HEK293T (cell line): ENCODE data around the gene CFAP61.

ENCODE experiments used
- ARNT ChIP-seq: fragments of 450-650 bp; IDR thresholded peaks from 2 replicates; pipeline ENCODE4 v1.6.1; 2017; ENCODE audit warnings: mild to moderate bottlenecking
- BHLHE40 ChIP-seq: fragments of 450-650 bp; IDR thresholded peaks from 2 replicates; pipeline ENCODE4 v1.6.1; 2016; ENCODE audit warnings: mild to moderate bottlenecking, moderate library complexity, borderline replicate concordance
- ELF4 ChIP-seq: fragments of 450-650 bp; IDR thresholded peaks from 2 replicates; pipeline ENCODE4 v1.6.1; 2017; ENCODE audit warnings: antibody characterized with exemption
- FOXA1 ChIP-seq: fragments of 450-650 bp; IDR thresholded peaks from 2 replicates; pipeline ENCODE4 v1.6.1; 2016; ENCODE audit warnings: mild to moderate bottlenecking
- FOXK2 ChIP-seq: fragments of 450-650 bp; IDR thresholded peaks from 2 replicates; pipeline ENCODE4 v1.6.1; 2016; ENCODE audit warnings: mild to moderate bottlenecking
- FOXM1 ChIP-seq: fragments of 450-650 bp; IDR thresholded peaks from 2 replicates; pipeline ENCODE4 v1.6.1; 2017; ENCODE audit warnings: mild to moderate bottlenecking, borderline replicate concordance
- HDGF ChIP-seq: fragments of 450-650 bp; IDR thresholded peaks from 2 replicates; pipeline ENCODE4 v1.6.1; 2017; ENCODE audit warnings: antibody characterized with exemption, borderline replicate concordance
- LEF1 ChIP-seq: fragments of 450-650 bp; IDR thresholded peaks from 2 replicates; pipeline ENCODE4 v1.6.1; 2017; ENCODE audit warnings: mild to moderate bottlenecking, borderline replicate concordance
- NFRKB ChIP-seq: fragments of 450-650 bp; IDR thresholded peaks from 2 replicates; pipeline ENCODE4 v1.6.1; 2016; ENCODE audit warnings: mild to moderate bottlenecking, moderate library complexity
- PKNOX1 ChIP-seq: fragments of 450-650 bp; IDR thresholded peaks from 2 replicates; pipeline ENCODE4 v1.6.1; 2016
- SP1 ChIP-seq: fragments of 450-650 bp; IDR thresholded peaks from 2 replicates; pipeline ENCODE4 v1.6.1; 2017
- SUZ12 ChIP-seq: fragments of 450-650 bp; IDR thresholded peaks from 2 replicates; pipeline ENCODE4 v1.6.1; 2016; ENCODE audit warnings: mild to moderate bottlenecking
- TARDBP ChIP-seq: fragments of 450-650 bp; IDR thresholded peaks from 2 replicates; pipeline ENCODE4 v1.6.1; 2016
- ZNF384 ChIP-seq: fragments of 450-650 bp; IDR thresholded peaks from 2 replicates; pipeline ENCODE4 v1.6.1; 2016

GRCh38 chr20:20329564-20329963 is 277.2 kb downstream of the CFAP61 start:
- TF ChIP-seq FOXM1: no peak
- TF ChIP-seq SP1: no peak
- TF ChIP-seq LEF1: no peak
- no peak for TF ChIP-seq HDGF
- no peak for TF ChIP-seq NFRKB
- no peak for TF ChIP-seq ELF4
- TF ChIP-seq FOXK2: no peak
- no peak for TF ChIP-seq PKNOX1
- TF ChIP-seq BHLHE40: no peak
- no peak for TF ChIP-seq TARDBP
- no peak for TF ChIP-seq SUZ12
- no peak for TF ChIP-seq ZNF384
- no peak for TF ChIP-seq ARNT
- no peak for TF ChIP-seq FOXA1
